Activated CD8-positive, alpha-beta T cell treated with anti-CD3 and anti-CD28 coated beads for 36 hours (primary cell): ENCODE data around the gene C1orf21. TPM values are rescaled to one million over a fixed set of nuclear protein-coding genes. Genes with fewer than 3 reads are reported as not detected.

ENCODE experiments used
- ATAC-seq: fragments of 200-7000 bp; cut with Tn5 transposase; one replicate; pipeline ENCODE4 v1.10.0; 2021; ENCODE audit warnings: mild to moderate bottlenecking, moderate library complexity
- CTCF ChIA-PET: fragments of 350-600 bp; sonication (Branson Sonifier 250); formaldehyde crosslinking; loops from one replicate; lab custom pipeline; 2021; ENCODE audit warnings: antibody characterized with exemption; lab: Charles Lee
- POLR2A ChIA-PET: fragments of 350-600 bp; sonication (Branson Sonifier 250); formaldehyde crosslinking; loops from one replicate; lab custom pipeline; 2021; ENCODE audit warnings: antibody characterized with exemption; lab: Charles Lee
- DNase-seq: peaks from one replicate; pipeline ENCODE4 v3.0.0-alpha.2; 2020
- H3K27ac Mint-ChIP-seq: one replicate; pipeline ENCODE4 v1.8.0; 2021; ENCODE audit warnings: mild to moderate bottlenecking, mixed read lengths
- H3K27me3 Mint-ChIP-seq: one replicate; pipeline ENCODE4 v1.8.0; 2021; ENCODE audit warnings: mixed read lengths
- H3K36me3 Mint-ChIP-seq: one replicate; pipeline ENCODE4 v1.8.0; 2021; ENCODE audit warnings: low read depth, mixed read lengths
- H3K4me1 Mint-ChIP-seq: one replicate; pipeline ENCODE4 v1.8.0; 2021; ENCODE audit warnings: low read depth, mixed read lengths
- H3K4me3 Mint-ChIP-seq: one replicate; pipeline ENCODE4 v1.8.0; 2021; ENCODE audit warnings: mild to moderate bottlenecking, moderate library complexity, mixed read lengths
- H3K9me3 Mint-ChIP-seq: one replicate; pipeline ENCODE4 v1.8.0; 2021; ENCODE audit warnings: mixed read lengths
- CTCF ChIP-seq: fragments of 200-600 bp; IDR thresholded peaks from one replicate; pipeline ENCODE4 v1.8.0; 2022; ENCODE audit warnings: antibody characterized with exemption, mild to moderate bottlenecking
- intact Hi-C: fragments of 100-400 bp; cut with micrococcal nuclease; formaldehyde crosslinking; loops from one replicate; pipeline ENCODE4 v1.10.0; 2022
- total RNA-seq, 2 experiments: library from RNA; stranded (reverse); gene quantifications; one replicate each; pipeline ENCODE4 v1.2.3, GENCODE V29; 2021

C1orf21 gene
- total RNA-seq, 2 experiments from 2014 or later, result 3.8 to 4.6 TPM

GRCh38 chr1:184392779-184393522 is 6.1 kb downstream of the C1orf21 start:
- CTCF ChIA-PET, result no interaction called here
- Mint-ChIP-seq H3K27ac (no peak overlapping the region), H3K36me3 (no peaks in the 10 kb centered on the region), H3K27me3 (peaks cover 31% of the 10 kb centered on the region), H3K9me3 (no peaks in the 10 kb centered on the region), H3K4me1 (peaks cover 10% of the 10 kb centered on the region), H3K4me3 (no peak overlapping the region)
- POLR2A ChIA-PET, result no interaction called here
- intact Hi-C loops, result no loop called here
- ATAC-seq, result no peak
- no peak for TF ChIP-seq CTCF
- no peak for DNase-seq

GRCh38 chr1:184393962-184394361 is 7.1 kb downstream of the C1orf21 start:
- ChIA-PET CTCF (no interaction called here), POLR2A (no interaction called here)
- no peak for TF ChIP-seq CTCF
- DNase-seq (no peak), ATAC-seq (no peak)
- no peaks in the 10 kb centered on the region for H3K36me3 Mint-ChIP-seq
- H3K9me3 Mint-ChIP-seq, result no peaks in the 10 kb centered on the region
- peaks cover 22% of the 10 kb centered on the region for H3K27me3 Mint-ChIP-seq
- H3K27ac Mint-ChIP-seq, result no peak overlapping the region
- H3K4me1 Mint-ChIP-seq, result no peaks in the 10 kb centered on the region
- intact Hi-C loops, result no loop called here
- no peak overlapping the region for H3K4me3 Mint-ChIP-seq

- intact Hi-C loops, result no loop called here
- H3K36me3 Mint-ChIP-seq, result no peaks in the 10 kb centered on the region
- POLR2A ChIA-PET, result interaction anchor here (0.5 kb wide), 1 partner anchor 14 kb away, joined by 3 read pairs; no protein-coding TSS in a partner anchor
Measured at GRCh38 chr1:184395370-184395769, 8.5 kb downstream of the C1orf21 start.

GRCh38 chr1:184395937-184396480 is 9.2 kb downstream of the C1orf21 start:
- ATAC-seq, result no peak
- intact Hi-C loops, result no loop called here
- no peak for TF ChIP-seq CTCF
- H3K9me3 Mint-ChIP-seq, result no peaks in the 10 kb centered on the region
- H3K36me3 Mint-ChIP-seq, result no peaks in the 10 kb centered on the region
- H3K4me1 Mint-ChIP-seq, result no peaks in the 10 kb centered on the region
- ChIA-PET CTCF (no interaction called here), POLR2A (no interaction called here)
- H3K27me3 Mint-ChIP-seq, result peaks cover 14% of the 10 kb centered on the region
- DNase-seq, result no peak
- H3K4me3 Mint-ChIP-seq, result no peak overlapping the region
- H3K27ac Mint-ChIP-seq, result no peak overlapping the region

More at GRCh38 chr1:184395370-184395769, 8.5 kb downstream of the C1orf21 start:
- ATAC-seq (no peak), DNase-seq (no peak)
- H3K4me1 Mint-ChIP-seq, result no peaks in the 10 kb centered on the region
- H3K4me3 Mint-ChIP-seq, result no peak overlapping the region
- peaks cover 12% of the 10 kb centered on the region for H3K27me3 Mint-ChIP-seq
- CTCF ChIA-PET, result no interaction called here
- H3K9me3 Mint-ChIP-seq, result no peaks in the 10 kb centered on the region
- no peak for TF ChIP-seq CTCF
- no peak overlapping the region for H3K27ac Mint-ChIP-seq

- no peak overlapping the region for H3K27ac Mint-ChIP-seq
- ChIA-PET POLR2A (no interaction called here), CTCF (interaction anchor here (0.6 kb wide), 1 partner anchor 745 kb away, joined by 3 read pairs; no protein-coding TSS in a partner anchor)
- H3K4me3 Mint-ChIP-seq, result no peak overlapping the region
- intact Hi-C loops, result no loop called here
- H3K27me3 Mint-ChIP-seq, result peaks cover 8% of the 10 kb centered on the region
- no peaks in the 10 kb centered on the region for H3K36me3 Mint-ChIP-seq
- no peak for TF ChIP-seq CTCF
- DNase-seq (no peak), ATAC-seq (no peak)
- no peaks in the 10 kb centered on the region for H3K4me1 Mint-ChIP-seq
- no peaks in the 10 kb centered on the region for H3K9me3 Mint-ChIP-seq
Measured at GRCh38 chr1:184399192-184399847, 12.5 kb downstream of the C1orf21 start.
